Stimulated activated CD4-positive, alpha-beta T cell treated with anti-CD3 and anti-CD28 coated beads, Interleukin-2, amount 100 ng/mL, for 48 hours (primary cell): ENCODE results near the gene TRAPPC12.
"Not testable (repeated sequence)": the region's sequence is repeated elsewhere in the genome, so short reads cannot be mapped to it uniquely, and the experiment has no call there.

ENCODE experiments used
- DNase-seq, 2 donors: peaks; one replicate each; pipeline ENCODE4 v3.0.0-alpha.2; 2020

Gene TRAPPC12

DNA sequence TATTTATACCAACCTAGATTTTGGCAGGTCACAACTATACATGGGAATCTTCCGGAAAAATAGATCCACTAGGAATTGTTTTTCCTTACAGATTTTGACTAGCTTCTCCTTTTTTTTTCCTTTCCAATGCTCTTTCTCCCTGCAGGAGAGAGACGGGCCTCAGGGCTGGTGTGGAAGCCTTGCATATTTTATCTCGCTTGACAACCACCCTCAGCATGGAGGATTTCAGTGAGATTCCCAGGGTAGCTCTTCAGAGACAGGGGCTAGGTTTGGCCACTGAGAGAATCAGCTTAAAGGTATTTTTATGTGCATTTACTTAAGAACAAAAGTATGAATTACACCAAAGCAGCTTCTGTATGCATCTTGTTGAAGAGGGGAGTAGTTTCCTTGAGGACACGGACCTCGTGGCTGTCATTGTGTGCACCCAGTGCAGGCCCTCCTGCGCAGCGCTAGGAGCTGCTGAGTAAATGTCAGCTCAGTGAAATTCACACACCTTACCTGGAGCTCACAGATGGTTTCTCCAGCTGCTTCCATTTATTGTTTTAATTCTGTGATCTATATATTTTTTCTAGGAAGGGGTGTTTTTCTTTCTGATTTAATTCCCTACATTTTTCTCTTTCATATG lies 54.4 kb downstream of the TRAPPC12 start:
- DNase-seq = no peak

DNA sequence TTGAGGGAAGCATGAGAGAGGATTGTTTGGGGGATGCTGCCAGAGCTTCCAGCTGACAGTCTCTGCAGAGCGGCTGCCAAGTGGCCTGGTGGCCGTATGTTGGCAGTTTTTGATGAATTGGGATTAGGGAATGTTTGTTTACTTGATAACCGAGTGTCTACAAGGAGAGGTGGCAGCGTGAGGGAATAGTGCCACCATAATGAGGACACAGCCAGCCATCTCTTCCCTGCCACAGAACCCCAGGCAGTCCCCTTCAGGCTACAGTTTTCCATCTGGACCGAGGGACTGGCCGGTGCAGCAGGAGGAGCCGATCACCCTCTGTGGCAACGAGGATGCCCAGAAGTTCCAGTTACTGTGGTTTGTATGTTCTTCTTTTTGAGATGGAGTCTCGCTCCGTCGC lies 55.2 kb downstream of the TRAPPC12 start:
- no peak for DNase-seq

DNA sequence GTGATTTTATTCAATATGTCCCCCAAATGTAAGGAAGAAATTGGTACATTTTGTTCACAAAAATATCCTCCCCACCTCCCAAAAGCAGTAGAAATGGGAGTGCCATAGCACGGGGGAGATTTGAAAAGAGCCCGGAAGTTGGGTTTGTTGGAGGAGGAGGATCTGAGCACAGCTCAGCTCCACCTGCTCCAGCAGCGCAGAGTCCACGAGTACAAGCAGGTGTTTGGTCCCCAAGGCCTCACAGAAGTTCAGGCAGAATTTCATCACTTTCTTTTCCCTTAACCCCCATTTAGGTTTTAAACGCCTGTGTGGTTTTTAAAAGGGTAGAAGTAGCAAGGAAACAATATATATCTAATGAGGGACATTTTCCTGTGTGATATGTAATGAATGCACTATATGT lies 56.0 kb downstream of the TRAPPC12 start:
- no peak for DNase-seq

DNA sequence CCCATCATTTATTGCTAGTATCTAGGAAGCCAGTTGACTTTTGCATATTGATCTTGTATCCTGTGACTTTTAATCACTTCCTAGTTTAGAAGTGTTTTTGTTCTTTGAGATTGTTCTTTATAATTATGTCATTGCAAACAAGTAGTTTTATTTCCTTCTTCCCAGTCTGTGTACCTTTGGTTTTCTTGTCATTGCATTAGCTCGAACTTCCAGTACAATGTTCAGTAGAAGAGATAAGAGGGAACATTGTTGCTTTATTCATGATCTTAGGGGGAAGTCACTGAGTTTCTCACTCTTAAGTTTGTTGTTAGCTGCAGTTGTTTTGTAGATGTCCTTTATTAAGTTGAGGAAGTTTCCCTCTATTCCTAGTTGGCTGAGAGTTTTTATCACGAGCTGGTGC lies 61.0 kb downstream of the TRAPPC12 start:
- no peak for DNase-seq

DNA sequence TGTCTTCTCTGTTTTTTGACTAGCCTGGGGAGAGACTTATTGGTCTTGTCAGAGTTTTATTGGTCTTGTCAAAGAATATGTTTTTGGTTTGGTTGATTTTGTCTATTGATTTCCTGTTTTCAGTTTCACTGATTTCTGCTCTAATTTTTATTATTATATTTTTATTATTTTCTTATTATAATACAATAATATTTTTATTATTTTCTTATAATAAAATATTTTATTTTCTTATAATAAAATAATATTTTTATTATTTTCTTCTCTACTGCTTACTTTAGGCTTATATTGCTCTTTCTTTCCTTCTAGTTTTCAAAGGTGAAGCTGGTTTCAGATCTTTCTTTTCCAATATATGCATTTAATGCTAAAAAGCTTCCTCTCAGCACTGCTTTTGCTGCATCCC lies 62.0 kb downstream of the TRAPPC12 start:
- DNase-seq = no peak

DNA sequence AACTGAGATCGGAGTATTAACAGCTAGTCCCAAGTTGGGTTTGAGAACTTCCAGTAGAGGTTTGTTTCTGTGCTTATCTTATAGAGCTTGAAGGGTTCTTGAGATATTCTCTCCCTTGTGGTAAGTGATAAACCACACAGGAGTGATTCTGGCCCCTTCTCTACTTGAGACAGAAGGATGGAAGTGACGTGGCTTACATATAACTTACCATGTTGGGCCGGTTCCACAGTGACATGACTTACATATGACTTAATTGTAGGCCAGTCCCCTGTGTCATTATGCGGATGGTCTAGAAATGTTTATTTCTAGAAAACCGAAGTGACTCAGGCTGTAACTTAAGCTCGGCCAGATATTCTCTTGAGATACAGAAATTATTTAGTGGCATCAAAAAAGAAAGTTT lies 62.7 kb downstream of the TRAPPC12 start:
- no peak for DNase-seq

DNA sequence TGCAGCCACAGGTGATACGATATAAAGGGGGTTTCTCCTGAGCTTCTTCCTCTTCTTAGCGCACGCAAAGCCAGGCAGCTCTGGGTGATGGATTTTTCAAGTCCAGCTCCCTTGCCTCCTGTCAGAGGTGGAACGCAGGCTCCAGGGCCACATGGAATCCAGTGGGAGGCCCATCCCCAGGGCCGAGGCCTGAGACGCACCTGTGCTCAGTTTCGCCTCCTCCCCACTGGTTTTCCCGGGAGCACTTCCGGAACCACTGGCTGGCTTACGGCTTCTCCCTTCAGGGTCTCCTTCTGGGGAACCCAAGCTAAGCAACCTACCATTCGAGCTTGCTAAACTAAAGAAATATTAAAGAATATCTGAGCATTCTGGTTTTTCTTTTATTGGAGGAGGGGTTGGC lies 63.6 kb downstream of the TRAPPC12 start:
- DNase-seq = no peak

DNA sequence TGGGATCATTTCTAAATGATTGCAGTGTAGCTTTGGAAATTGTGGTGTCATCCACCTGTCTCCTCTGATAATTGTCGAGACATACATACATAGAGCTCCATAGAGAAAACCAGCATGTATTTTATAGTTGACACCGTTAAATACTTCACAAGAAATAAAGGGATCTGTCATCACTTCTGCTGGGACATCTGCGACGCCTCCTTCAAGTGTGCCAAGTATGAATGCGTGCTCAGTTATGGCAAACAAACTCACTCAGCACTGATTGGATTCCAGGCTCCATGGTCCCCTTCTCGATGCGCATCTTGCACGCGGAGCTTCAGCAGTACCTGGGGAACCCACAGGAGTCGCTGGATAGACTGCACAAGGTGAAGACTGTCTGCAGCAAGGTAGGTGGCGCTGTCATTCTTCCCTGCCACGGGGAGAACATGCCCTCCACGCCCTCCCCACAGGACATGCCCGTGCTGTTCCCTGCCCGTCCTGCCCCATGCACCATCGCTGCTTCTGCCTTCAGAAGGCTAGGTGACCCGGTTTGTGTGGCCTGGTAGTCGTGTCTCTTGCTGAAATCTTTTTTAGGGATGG lies 64.1 kb downstream of the TRAPPC12 start:
- no peak for DNase-seq

DNA sequence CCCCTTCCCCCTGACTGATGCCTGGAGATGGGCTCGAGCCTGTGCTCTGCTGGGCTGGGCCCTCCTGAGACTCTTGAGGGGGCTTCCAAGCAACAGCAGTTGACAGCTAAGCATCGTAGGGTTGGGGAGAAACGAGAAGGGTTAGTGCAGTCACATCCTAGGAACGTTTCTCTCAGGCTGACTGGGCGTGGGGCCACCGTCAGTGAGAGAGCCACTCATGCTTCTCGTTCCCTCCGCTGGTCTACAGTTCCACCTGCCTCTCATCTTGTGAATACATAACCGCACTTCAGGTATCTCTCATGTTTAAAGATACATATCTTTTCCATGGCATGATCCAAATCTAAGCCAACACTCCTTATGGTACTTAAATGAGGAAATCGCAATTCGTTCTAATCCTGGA lies 66.4 kb downstream of the TRAPPC12 start:
- no peak for DNase-seq

DNA sequence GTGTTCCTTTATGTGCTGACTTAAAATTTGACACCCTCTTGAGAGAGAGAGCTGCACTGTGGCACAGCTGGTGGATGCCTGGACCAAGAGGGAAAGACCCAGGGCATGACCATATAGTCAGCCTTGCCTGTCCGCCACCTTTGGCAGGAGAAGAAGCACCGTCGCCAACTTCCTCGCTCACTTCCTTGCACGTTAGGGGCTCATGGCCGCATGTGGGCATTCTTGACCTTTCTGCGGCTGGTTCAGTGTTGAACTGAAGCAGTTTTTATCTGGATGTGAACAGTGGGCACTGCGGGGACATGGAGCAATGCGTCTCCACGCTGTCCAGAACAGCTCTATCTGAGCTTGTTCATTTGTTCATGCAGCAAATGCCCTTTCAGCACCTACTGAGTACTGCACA lies 66.9 kb downstream of the TRAPPC12 start:
- no peak for DNase-seq

DNA sequence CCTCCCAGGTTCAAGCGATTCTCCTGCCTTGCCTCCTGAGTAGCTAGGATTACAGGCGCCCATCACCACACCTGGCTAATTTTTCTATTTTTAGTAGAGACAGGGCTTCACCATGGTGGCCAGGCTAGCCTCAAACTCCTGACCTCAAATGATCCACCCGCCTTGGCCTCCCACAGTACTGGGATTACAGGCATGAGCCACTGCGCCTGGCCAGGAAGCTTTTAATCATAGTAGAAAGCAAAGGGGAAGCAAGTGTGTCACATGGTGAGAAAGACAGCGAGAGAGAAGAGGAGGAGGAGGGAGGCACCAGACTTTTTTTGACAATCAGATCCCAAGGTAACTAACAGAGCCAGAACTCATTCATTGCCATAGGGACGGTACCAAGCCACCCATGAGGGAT lies 67.7 kb downstream of the TRAPPC12 start:
- DNase-seq = not testable (repeated sequence)

DNA sequence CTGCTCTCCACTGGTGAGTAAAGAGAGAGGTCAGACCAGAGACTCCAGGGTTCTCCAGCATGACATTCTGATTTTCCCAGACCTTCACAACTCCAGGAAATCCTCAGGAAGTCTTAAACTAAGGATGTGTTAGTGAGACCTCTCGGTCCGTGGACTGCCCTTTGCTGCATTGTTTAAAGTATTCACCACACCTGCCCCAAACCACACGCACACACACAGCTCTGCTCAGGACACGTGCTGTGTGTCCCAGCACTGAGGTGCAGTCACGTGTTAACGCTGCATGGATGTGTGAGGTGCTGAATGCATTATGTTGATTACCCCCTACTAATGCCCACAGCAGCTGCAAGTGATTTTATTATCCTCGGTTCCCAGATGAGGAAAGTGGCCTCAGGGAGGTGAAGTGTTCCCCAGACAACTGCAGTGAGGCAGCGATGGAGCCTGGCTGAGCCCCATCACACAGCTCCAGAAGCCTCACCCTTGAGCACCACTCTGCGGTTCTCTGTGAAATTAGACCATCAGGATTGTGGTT lies 68.4 kb downstream of the TRAPPC12 start:
- no peak for DNase-seq

DNA sequence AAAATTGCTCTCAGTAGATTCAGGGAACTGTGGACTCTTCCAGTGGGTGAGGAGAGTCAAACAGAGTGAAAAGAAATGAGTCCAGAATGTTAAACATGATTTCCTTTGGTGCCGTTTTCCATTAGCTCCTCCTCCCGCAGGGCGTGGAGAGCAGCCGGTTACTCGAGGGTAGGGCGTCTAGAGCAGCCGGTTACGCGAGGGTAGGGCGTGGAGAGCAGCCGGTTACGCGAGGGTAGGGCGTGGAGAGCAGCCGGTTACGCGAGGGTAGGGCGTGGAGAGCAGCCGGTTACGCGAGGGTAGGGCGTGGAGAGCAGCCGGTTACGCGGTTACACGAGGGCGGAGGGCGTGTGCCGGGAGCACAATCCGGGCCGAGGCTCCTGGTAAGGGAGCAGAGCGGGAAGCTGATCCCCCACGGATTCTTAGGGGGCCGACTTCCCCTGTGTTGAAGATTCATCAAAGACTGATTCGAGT lies 69.0 kb downstream of the TRAPPC12 start:
- not testable (repeated sequence) for DNase-seq

DNA sequence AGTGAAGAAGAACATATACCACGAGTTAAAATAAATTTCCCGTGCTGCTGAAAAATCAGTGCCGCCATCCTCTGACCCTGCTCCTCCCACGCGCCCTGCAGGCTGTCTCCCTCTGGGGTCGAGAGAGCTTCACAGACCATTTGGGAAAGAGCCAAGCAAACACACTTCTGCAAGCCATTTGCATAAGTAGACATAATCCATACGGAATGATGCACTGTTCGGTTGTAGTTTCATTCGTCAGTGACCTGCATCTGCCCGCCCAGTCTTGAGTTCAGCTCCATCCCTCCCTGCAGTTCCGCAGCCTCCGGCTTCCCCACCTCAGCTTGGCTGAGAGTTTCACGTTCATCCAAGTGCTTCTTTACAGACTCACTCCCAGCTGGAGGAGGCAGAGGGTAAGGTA lies 69.6 kb downstream of the TRAPPC12 start:
- DNase-seq = no peak

DNA sequence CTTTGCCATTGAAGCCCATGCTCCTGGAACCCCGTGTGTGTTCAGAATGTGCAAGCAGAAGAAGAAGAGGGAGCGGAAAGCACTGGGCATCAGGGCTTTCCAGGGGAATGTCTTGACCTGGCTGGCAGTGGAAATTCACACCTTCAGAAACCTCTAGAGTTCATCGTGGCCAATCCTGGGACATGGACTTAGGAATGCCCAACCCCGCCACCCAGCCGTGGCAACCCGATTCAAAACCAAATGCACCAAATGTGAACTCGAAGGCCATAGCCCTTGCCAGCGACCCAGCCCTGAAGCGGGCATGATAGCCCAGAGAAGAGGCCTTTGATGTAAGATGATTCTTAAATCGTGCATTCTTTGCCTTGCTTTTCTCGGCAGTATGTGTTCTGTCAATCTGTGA lies 70.4 kb downstream of the TRAPPC12 start:
- no peak for DNase-seq

DNA sequence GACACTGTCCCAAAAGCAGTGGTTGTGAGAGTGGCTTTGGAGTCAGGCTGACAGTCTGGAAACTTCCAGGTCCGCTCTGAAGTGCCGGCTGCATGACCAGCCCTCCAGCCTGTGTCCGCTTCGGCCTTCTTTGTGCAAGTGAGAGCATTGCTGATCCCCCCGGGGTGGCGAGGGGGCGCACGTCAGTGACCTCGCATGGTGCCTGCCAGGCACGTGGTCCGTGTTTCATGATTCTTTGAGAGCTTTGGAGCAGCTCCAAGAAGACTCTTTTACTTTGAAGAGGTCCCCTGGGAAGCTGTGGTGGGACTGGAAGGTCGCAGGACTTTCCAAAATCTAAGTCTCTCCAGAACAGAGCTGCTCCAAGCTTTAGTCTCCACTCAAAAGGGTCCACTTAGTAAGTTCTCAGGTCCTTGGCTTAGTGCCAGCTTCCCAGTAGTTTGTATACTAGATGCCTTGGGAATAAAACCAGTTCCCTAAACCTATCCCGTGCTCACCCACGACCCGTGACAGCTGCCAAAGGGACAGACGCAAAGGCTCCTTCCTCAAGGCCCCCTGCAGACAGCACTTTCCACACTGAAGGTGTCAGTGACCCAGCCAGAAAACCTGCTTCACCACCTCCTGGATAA lies 71.0 kb downstream of the TRAPPC12 start:
- DNase-seq = no peak

DNA sequence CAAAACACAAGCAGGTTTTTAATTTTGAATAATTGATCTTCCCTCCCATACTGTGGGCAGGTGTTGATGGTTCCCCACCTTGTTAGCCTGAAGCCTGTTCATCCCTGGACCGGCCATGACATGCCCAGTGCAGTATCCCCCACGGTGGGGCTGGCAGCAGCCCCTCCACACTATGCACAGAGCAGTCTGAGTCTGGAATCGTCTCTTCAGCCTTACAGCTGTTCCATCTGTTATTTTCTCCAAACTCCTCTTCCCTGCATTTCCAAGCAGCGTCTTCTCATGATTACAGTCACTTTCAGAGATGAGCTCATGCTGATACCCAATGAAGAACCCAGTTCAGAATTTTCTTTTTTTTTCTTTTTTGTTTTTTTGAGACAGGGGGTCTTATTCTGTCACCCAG lies 71.7 kb downstream of the TRAPPC12 start:
- DNase-seq = no peak

DNA sequence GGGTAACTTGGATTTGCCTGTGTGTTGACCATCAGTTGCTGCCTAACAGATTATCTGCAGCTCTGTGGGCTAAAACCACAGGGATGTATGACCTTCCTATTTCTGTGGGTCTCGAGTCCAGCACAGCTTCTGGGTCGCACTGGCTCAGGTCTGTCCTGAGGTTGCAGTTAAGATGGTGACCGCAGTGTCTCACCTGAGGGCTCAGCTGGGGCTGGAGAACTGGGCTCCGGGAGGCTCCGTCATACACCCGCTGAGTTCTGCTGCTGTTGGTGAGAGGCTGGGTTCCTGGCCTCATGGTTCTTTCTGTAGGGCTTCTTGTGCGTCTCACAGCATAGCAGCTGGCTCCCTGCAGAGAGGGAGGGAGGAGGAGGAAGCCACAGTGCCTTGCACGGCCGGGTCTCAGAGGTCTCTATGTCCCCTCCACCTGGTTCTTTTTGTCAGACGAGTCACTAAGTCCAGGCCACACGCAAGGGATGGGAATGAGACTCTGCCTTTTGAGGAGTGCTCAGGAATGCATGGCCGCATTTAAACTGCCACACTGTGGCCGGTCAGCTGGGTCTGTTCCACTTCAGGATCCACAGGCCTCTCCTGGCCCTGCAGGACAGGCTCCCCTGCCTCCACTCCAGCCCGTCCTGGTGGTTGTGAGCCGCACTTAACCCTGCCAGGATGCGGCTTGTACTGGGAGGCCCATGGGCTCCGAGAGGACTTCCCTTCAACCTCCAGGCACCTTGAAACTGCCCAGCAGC lies 72.6 kb downstream of the TRAPPC12 start:
- DNase-seq = no peak

DNA sequence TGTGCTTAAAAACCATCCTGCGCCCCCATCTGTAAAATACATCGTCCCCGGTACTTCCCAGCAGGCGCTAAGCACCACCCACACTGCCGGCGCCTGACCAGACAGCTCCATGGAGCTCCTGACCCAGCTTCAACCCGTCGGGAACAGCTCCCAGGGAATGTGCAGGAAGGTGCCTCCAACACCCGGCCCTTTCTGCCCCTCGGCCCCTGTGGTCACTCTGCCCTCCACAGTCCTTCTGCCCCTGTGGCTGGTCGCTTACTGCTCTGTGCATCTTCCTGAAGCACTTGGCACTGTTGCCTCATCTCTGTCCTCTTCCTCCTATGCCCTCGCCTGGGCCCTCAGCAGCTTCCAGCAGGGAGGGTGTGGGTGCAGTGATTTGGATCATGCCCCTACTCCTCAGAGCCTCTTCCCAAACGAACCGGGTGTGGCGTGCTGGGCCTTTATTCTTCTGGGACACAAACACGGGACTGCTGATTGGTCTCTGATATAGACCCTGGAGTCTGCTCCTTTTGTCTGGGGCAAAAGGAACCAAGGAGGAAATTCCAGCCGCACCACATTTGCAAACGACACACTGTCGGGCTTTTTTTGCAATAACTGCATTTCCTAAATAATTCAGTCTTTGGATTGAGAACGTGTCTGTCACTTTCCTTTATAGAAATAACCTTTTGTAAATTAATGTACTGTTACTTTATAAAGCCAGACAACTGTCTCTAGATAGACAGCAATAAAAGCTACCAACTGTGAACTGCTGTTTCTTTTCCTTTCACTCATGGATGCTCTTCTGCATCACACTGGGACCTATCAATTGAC lies 73.9 kb downstream of the TRAPPC12 start:
- DNase-seq = no peak

DNA sequence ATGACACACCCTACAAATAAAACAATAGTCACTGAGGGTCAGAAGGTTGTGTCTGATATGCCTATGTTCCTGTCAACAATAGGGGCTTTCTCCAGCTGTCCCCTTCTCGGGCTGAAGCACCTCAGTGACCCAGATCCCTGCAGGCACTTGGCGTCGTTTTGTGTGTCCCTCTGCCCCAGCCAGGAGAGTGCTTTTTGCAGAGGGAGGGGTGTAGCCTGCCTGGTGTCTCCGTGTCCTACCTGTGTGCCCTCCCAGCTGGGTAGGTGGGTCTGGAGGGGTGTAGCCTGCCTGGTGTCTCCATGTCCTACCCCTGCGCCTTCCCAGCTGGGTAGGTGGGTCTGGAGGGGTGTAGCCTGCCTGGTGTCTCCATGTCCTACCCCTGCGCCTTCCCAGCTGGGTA lies 74.5 kb downstream of the TRAPPC12 start:
- not testable (repeated sequence) for DNase-seq

DNA sequence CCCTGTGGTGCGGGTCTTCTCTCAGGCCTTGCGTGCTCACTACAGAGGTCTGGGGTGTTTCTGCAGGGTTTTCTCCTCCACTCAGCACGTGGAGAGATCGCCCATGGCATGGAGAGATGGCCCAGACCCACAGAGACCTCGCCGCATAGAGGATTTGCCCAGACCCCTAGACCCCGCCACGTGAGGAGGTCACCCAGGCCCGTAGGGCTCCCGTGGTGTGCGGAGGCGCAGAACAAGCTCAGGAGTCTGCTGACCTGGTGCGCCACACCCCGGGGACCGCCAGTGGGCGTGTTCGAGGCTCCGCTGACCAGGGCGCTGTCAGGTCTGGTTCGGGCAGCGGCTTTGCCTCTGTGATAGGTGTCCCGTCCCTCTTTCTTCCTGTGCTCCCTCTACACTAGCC lies 75.3 kb downstream of the TRAPPC12 start:
- no peak for DNase-seq

DNA sequence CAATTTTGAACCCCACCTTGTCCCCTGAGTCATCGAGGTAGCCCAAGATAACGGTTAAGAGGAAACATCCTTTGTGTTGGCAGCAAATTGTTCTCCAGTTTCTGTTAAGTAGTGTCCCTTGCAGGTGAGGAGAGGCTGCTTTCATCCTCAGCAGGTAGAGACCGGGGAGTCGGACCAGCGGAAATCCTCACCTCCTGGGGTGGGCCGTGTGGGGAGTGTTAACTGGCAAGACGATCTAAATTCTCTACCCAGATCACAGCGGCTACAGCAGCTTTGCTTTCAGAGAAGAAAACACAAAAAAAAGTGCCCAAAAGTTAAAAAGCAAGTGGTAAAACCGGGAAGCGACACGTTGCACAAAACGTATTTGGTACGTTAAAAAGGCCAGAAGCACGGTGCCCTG lies 76.6 kb downstream of the TRAPPC12 start:
- no peak for DNase-seq
